ENCODE results near the gene AHDC1. TPM values are rescaled to one million over a fixed set of nuclear protein-coding genes. Genes with fewer than 3 reads are reported as not detected.
"Not testable (repeated sequence)": the region's sequence is repeated elsewhere in the genome, so short reads cannot be mapped to it uniquely, and the experiment has no call there.

Gene AHDC1
- total RNA-seq, 2 experiments from 2014 or later = 6.5 to 13.8 TPM

- ChIA-PET CTCF (ENCODE audit: unreplicated experiment) (no interaction called here), POLR2A (no interaction called here)
- H2AFZ ChIP-seq (ENCODE audit: low read length) = no peak overlapping the region
- no peaks in the 10 kb centered on the region for H3K79me2 ChIP-seq (ENCODE audit: insufficient read depth, low read depth, low read length)
- TF ChIP-seq EZH2phosphoT487 (IDR thresholded peaks at IDR 0.05; ENCODE audit: borderline replicate concordance, low read depth, low read length) = no peak
- TF ChIP-seq CTCF (conservative IDR thresholded peaks at IDR 0.05; ENCODE audit: low read length) = no peak
- peaks cover 13% of the 10 kb centered on the region for H3K4me1 ChIP-seq (ENCODE audit: insufficient read depth, low read length, poor library complexity, severe bottlenecking)
- no peak overlapping the region for H3K27ac ChIP-seq (ENCODE audit: low read depth, low read length, poor library complexity, severe bottlenecking)
- H3K4me2 ChIP-seq (ENCODE audit: low read length) = no peak overlapping the region
- H4K20me1 ChIP-seq (ENCODE audit: insufficient read depth, low read length) = no peaks in the 10 kb centered on the region
- intact Hi-C loops (cut with micrococcal nuclease; ENCODE audit: unreplicated experiment) = no loop called here
- no peaks in the 10 kb centered on the region for H3K36me3 ChIP-seq (ENCODE audit: insufficient read depth, low read length)
- H3K9me3 ChIP-seq (ENCODE audit: low read length) = no peaks in the 10 kb centered on the region
- no TSS peak for BruUV-seq (replicated peaks)
- no peak overlapping the region for H3K4me3 ChIP-seq (ENCODE audit: low read depth, low read length, poor library complexity, severe bottlenecking)
- DNase-seq (ENCODE audit: low spot score) = no peak
- H3K9me2 ChIP-seq (ENCODE audit: insufficient read depth, low read length) = no peaks in the 10 kb centered on the region
Observed at GRCh38 chr1:27503844-27504587, 99.9 kb downstream of the AHDC1 start.

GRCh38 chr1:27503033-27503432, 100.9 kb downstream of the AHDC1 start:
- peaks cover 9% of the 10 kb centered on the region for H3K4me1 ChIP-seq (ENCODE audit: insufficient read depth, low read length, poor library complexity, severe bottlenecking)
- no peak overlapping the region for H2AFZ ChIP-seq (ENCODE audit: low read length)
- POLR2A ChIA-PET = interaction anchor here (0.6 to 0.9 kb wide), 2 partner anchors 10 to 23 kb away, joined by 4 to 5 read pairs; no protein-coding TSS in a partner anchor
- no peaks in the 10 kb centered on the region for H3K79me2 ChIP-seq (ENCODE audit: insufficient read depth, low read depth, low read length)
- no peak for TF ChIP-seq EZH2phosphoT487 (IDR thresholded peaks at IDR 0.05; ENCODE audit: borderline replicate concordance, low read depth, low read length)
- TF ChIP-seq CTCF (conservative IDR thresholded peaks at IDR 0.05; ENCODE audit: low read length) = no peak
- no peak overlapping the region for H3K4me2 ChIP-seq (ENCODE audit: low read length)
- CTCF ChIA-PET (ENCODE audit: unreplicated experiment) = no interaction called here
- H4K20me1 ChIP-seq (ENCODE audit: insufficient read depth, low read length) = no peaks in the 10 kb centered on the region
- no peak for DNase-seq (ENCODE audit: low spot score)
- no peaks in the 10 kb centered on the region for H3K36me3 ChIP-seq (ENCODE audit: insufficient read depth, low read length)
- no peaks in the 10 kb centered on the region for H3K9me2 ChIP-seq (ENCODE audit: insufficient read depth, low read length)
- H3K27ac ChIP-seq (ENCODE audit: low read depth, low read length, poor library complexity, severe bottlenecking) = no peak overlapping the region
- no peak overlapping the region for H3K4me3 ChIP-seq (ENCODE audit: low read depth, low read length, poor library complexity, severe bottlenecking)
- intact Hi-C loops (cut with micrococcal nuclease; ENCODE audit: unreplicated experiment) = no loop called here
- no TSS peak for BruUV-seq (replicated peaks)
- H3K9me3 ChIP-seq (ENCODE audit: low read length) = no peaks in the 10 kb centered on the region

GRCh38 chr1:27501159-27501558, 102.8 kb downstream of the AHDC1 start:
- H3K27ac ChIP-seq (ENCODE audit: low read depth, low read length, poor library complexity, severe bottlenecking); intact Hi-C loops (cut with micrococcal nuclease; ENCODE audit: unreplicated experiment); CTCF ChIA-PET (ENCODE audit: unreplicated experiment); H3K9me3 ChIP-seq (ENCODE audit: low read length); H3K4me2 ChIP-seq (ENCODE audit: low read length); BruUV-seq (replicated peaks); H3K4me3 ChIP-seq (ENCODE audit: low read depth, low read length, poor library complexity, severe bottlenecking); H2AFZ ChIP-seq (ENCODE audit: low read length); H3K79me2 ChIP-seq (ENCODE audit: insufficient read depth, low read depth, low read length); DNase-seq (ENCODE audit: low spot score); H4K20me1 ChIP-seq (ENCODE audit: insufficient read depth, low read length); H3K36me3 ChIP-seq (ENCODE audit: insufficient read depth, low read length); H3K9me2 ChIP-seq (ENCODE audit: insufficient read depth, low read length): not testable (repeated sequence)
- POLR2A ChIA-PET = interaction anchor here (0.7 kb wide), 1 partner anchor 34 kb away, joined by 3 read pairs; no protein-coding TSS in a partner anchor
- peaks cover 12% of the 10 kb centered on the region for H3K4me1 ChIP-seq (ENCODE audit: insufficient read depth, low read length, poor library complexity, severe bottlenecking)
